H1 (cell line): ENCODE data around the gene FGF21. TPM values are rescaled to one million over a fixed set of nuclear protein-coding genes. Genes with fewer than 3 reads are reported as not detected.

Experiments used
- ATF2 ChIP-seq: IDR thresholded peaks from 2 replicates; pipeline ENCODE4 v1.6.1; 2012; ENCODE audit warnings: low read length, inconsistent platforms
- polyA plus RNA-seq, 7 experiments: library from polyadenylated mRNA; depleted of rRNA in 3 of 7; stranded (reverse) in 5 of 7; unstranded in 2 of 7; fragments of >200 nt in 5 of 7; fragments of 200-250 nt in 2 of 7; gene quantifications; 1 replicate in 5 of 7; 2 replicates in 1 of 7; 4 replicates in 1 of 7; pipeline versions ENCODE4 v1.2.1 to v1.2.3, GENCODE V29; 2011 to 2013; ENCODE audit warnings: missing spikeins in 2 of 7, mixed read lengths in 2 of 7
- total RNA-seq: library from RNA; stranded (reverse); fragmentation: NEBNext Ultra II Directional; extraction: Animal tissue kit (Norgen Biotek cat#: 25700); gene quantifications from 2 replicates; pipeline ENCODE4 v1.2.1, GENCODE V29; 2021

FGF21 gene
- total and polyA plus RNA-seq, 2 of the 8 experiments (the other 6 are each of a cell fraction or from before 2014, with no cell fraction given), result 0.48 to 0.80 TPM

GRCh38 chr19:48715681-48716171 lies 39.6 kb upstream of the FGF21 start (continued):
- no peak for TF ChIP-seq ATF2
- TF ChIP-seq, all 59 proteins: peak for 0
